ENCODE data around the gene GYG1.

- no peak for TF ChIP-seq EZH2phosphoT487 (IDR thresholded peaks at IDR 0.05; ENCODE audit: insufficient read depth, low read depth)
- no peak for TF ChIP-seq EZH2 (IDR thresholded peaks at IDR 0.05; ENCODE audit: insufficient read depth, poor library complexity, severe bottlenecking)
Observed at GRCh38 chr3:148948913-148949657, 42.3 kb upstream of the GYG1 start.

Data from GM23248 (cell line).